K562 (cell line): Measurements from ENCODE around the gene ZNF587. TPM values are rescaled to one million over a fixed set of nuclear protein-coding genes. Genes with fewer than 3 reads are reported as not detected.

Experiments used
- PHB ChIP-seq: fragments of 250-450 bp; sonication (Bioruptor Pico); IDR thresholded peaks from 2 replicates; pipeline ENCODE4 v1.5.0; 2021
- SIN3A ChIP-seq, 2 experiments: fragments of 150-350 bp in 1 of 2; IDR thresholded peaks; 2 replicates each; pipeline ENCODE4 v1.6.1; 2011 to 2016; ENCODE audit warnings: borderline replicate concordance in 2 of 2, low read depth in 2 of 2, low read length in 2 of 2, mild to moderate bottlenecking in 2 of 2, moderate library complexity in 2 of 2; ENCODE audit not compliant: control insufficient read depth in 1 of 2
- U2AF2 ChIP-seq: fragments of 200-400 bp; formaldehyde crosslinking; optimal IDR thresholded peaks from 2 replicates; pipeline ENCODE3; 2017; ENCODE audit warnings: low read depth, mild to moderate bottlenecking, low read length
- polyA plus RNA-seq, 8 experiments: library from polyadenylated mRNA; depleted of rRNA in 4 of 8; stranded (reverse) in 5 of 8; unstranded in 3 of 8; fragments of >200 nt; fragmentation: Nextera tagmentation in 2 of 8; fragmentation: Illumina TruSeq in 1 of 8; extraction: Ambion mirVana in 2 of 8; extraction: Trizol in 1 of 8; gene quantifications; 2 replicates each; pipeline versions ENCODE4 v1.2.1 to v1.2.3, GENCODE V29; 2011 to 2014; ENCODE audit warnings: inconsistent platforms in 1 of 8, missing spikeins in 1 of 8
- total RNA-seq, 7 experiments: library from RNA; depleted of rRNA in 6 of 7; stranded (reverse); fragments of >200 nt in 6 of 7; fragmentation: Illumina TruSeq in 2 of 7; extraction: Trizol in 2 of 7; gene quantifications; 2 replicates each; pipeline versions ENCODE4 v1.2.1 to v1.2.3, GENCODE V29; 2011 to 2021; ENCODE audit warnings: low replicate concordance in 1 of 7
- TF ChIP-seq, protein P1 (sequence below): fragments of 450-650 bp; IDR thresholded peaks from 2 replicates; pipeline ENCODE4 v1.6.1; 2016; ENCODE audit warnings: low read depth
- TF ChIP-seq, protein P2 (sequence below): fragments of 250-450 bp; sonication (Bioruptor Pico); IDR thresholded peaks from 2 replicates; pipeline ENCODE4 v1.5.0; 2020; ENCODE audit warnings: mild to moderate bottlenecking

ZNF587 gene
- total and polyA plus RNA-seq, 9 of the 15 experiments (the other 6 are each of a cell fraction or from before 2014, with no cell fraction given): 3.2 to 42.0 (median 24.9) TPM

GRCh38 chr19:57900311-57900710 lies 50.7 kb downstream of the ZNF587 start (continued):
- TF ChIP-seq, protein P1, sequence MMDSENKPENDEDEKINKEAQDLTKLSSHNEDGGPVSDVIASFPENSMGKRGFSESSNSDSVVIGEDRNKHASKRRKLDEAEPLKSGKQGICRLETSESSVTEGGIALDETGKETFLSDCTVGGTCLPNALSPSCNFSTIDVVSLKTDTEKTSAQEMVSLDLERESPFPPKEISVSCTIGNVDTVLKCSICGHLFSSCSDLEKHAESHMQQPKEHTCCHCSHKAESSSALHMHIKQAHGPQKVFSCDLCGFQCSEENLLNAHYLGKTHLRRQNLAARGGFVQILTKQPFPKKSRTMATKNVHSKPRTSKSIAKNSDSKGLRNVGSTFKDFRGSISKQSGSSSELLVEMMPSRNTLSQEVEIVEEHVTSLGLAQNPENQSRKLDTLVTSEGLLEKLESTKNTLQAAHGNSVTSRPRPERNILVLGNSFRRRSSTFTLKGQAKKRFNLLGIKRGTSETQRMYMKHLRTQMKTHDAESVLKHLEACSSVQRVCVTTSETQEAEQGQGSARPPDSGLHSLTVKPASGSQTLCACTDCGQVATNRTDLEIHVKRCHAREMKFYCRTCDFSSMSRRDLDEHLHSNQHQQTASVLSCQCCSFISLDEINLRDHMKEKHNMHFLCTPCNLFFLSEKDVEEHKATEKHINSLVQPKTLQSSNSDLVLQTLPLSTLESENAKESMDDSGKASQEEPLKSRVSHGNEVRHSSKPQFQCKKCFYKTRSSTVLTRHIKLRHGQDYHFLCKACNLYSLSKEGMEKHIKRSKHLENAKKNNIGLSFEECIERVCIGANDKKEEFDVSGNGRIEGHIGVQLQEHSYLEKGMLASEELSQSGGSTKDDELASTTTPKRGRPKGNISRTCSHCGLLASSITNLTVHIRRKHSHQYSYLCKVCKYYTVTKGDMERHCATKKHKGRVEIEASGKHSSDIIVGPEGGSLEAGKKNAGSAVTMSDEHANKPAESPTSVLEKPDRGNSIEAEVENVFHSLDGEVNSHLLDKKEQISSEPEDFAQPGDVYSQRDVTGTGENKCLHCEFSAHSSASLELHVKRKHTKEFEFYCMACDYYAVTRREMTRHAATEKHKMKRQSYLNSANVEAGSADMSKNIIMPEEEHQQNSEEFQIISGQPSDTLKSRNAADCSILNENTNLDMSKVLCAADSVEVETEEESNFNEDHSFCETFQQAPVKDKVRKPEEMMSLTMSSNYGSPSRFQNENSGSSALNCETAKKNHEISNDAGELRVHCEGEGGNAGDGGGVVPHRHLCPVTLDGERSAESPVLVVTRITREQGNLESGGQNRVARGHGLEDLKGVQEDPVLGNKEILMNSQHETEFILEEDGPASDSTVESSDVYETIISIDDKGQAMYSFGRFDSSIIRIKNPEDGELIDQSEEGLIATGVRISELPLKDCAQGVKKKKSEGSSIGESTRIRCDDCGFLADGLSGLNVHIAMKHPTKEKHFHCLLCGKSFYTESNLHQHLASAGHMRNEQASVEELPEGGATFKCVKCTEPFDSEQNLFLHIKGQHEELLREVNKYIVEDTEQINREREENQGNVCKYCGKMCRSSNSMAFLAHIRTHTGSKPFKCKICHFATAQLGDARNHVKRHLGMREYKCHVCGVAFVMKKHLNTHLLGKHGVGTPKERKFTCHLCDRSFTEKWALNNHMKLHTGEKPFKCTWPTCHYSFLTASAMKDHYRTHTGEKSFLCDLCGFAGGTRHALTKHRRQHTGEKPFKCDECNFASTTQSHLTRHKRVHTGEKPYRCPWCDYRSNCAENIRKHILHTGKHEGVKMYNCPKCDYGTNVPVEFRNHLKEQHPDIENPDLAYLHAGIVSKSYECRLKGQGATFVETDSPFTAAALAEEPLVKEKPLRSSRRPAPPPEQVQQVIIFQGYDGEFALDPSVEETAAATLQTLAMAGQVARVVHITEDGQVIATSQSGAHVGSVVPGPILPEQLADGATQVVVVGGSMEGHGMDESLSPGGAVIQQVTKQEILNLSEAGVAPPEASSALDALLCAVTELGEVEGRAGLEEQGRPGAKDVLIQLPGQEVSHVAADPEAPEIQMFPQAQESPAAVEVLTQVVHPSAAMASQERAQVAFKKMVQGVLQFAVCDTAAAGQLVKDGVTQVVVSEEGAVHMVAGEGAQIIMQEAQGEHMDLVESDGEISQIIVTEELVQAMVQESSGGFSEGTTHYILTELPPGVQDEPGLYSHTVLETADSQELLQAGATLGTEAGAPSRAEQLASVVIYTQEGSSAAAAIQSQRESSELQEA: no peak
- no peak for TF ChIP-seq SIN3A (IDR thresholded peaks at IDR 0.05; ENCODE audit: borderline replicate concordance in 2 of 2, control insufficient read depth in 1 of 2, low read depth in 2 of 2, low read length in 2 of 2)
- TF ChIP-seq U2AF2: no peak
- TF ChIP-seq, protein P2, sequence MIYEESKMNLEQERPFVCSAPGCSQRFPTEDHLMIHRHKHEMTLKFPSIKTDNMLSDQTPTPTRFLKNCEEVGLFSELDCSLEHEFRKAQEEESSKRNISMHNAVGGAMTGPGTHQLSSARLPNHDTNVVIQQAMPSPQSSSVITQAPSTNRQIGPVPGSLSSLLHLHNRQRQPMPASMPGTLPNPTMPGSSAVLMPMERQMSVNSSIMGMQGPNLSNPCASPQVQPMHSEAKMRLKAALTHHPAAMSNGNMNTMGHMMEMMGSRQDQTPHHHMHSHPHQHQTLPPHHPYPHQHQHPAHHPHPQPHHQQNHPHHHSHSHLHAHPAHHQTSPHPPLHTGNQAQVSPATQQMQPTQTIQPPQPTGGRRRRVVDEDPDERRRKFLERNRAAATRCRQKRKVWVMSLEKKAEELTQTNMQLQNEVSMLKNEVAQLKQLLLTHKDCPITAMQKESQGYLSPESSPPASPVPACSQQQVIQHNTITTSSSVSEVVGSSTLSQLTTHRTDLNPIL (CRISPR knock-in tag): no peak
- TF ChIP-seq PHB (CRISPR knock-in tag): no peak
- TF ChIP-seq, all 486 proteins: peak for 3
